PC-3 (cell line): ENCODE data around the gene CDH4. TPM values are rescaled to one million over a fixed set of nuclear protein-coding genes. Genes with fewer than 3 reads are reported as not detected.
A peak's percentile ranks its signal among the peaks of the same experiment; 100 is the strongest.

Experiments used
- ATAC-seq: fragments of 200-7000 bp; cut with Tn5 transposase; 2 replicates; pipeline ENCODE4 v1.9.1; 2020; ENCODE audit warnings: mild to moderate bottlenecking, moderate library complexity
- BruUV-seq: library from RNA; stranded (reverse); fragments of 400-500 nt; replicated peaks from 2 replicates; lab custom pipeline; 2021; lab: Mats Ljungman, UMichigan
- CTCF ChIA-PET: fragments of 300-600 bp; sonication (Branson Sonifier 250); formaldehyde crosslinking; loops from one replicate; lab custom pipeline; 2022; ENCODE audit warnings: antibody characterized with exemption; lab: Charles Lee
- POLR2A ChIA-PET: fragments of 300-600 bp; sonication (Branson Sonifier 250); formaldehyde crosslinking; loops from one replicate; lab custom pipeline; 2022; ENCODE audit warnings: antibody characterized with exemption; ENCODE audit not compliant: unreplicated experiment; lab: Charles Lee
- DNase-seq: peaks from one replicate; pipeline ENCODE4 v3.0.0-alpha.2; 2015
- H2AFZ ChIP-seq: fragments of 300-600 bp; sonication (generic); 2 replicates; pipeline ENCODE4 v1.6.0; 2016; ENCODE audit warnings: antibody characterized with exemption, low read length
- H3F3A ChIP-seq: fragments of 300-600 bp; sonication (generic); one replicate; pipeline ENCODE4 v1.6.0; 2017; ENCODE audit warnings: antibody characterized with exemption, low read length, control low read depth, mild to moderate bottlenecking; ENCODE audit not compliant: unreplicated experiment
- H3K27ac ChIP-seq: fragments of 300-600 bp; sonication (generic); 2 replicates; pipeline ENCODE4 v1.5.1; 2016; ENCODE audit warnings: mild to moderate bottlenecking, low read length
- H3K27me3 ChIP-seq: fragments of 300-600 bp; sonication (generic); 2 replicates; pipeline ENCODE4 v1.6.1; 2016; ENCODE audit warnings: low read length, mixed read lengths
- H3K36me3 ChIP-seq: fragments of 300-600 bp; sonication (generic); 2 replicates; pipeline ENCODE4 v1.6.1; 2016; ENCODE audit warnings: low read depth, mixed run types, low read length, mixed read lengths
- H3K4me1 ChIP-seq: fragments of 300-600 bp; sonication (generic); 2 replicates; pipeline ENCODE4 v1.5.1; 2016; ENCODE audit warnings: low read length; ENCODE audit not compliant: insufficient read depth
- H3K4me2 ChIP-seq: fragments of 300-600 bp; sonication (generic); 2 replicates; pipeline ENCODE4 v1.6.0; 2016; ENCODE audit warnings: low read length
- H3K4me3 ChIP-seq: fragments of 300-600 bp; sonication (generic); 2 replicates; pipeline ENCODE4 v1.5.1; 2016; ENCODE audit warnings: mild to moderate bottlenecking, low read length, mixed read lengths
- H3K79me2 ChIP-seq: fragments of 300-600 bp; sonication (generic); 2 replicates; pipeline ENCODE4 v1.6.1; 2017; ENCODE audit warnings: low read length, mixed read lengths
- H3K9ac ChIP-seq: fragments of 300-600 bp; sonication (generic); 2 replicates; pipeline ENCODE4 v1.6.0; 2016; ENCODE audit warnings: mild to moderate bottlenecking, low read length
- H3K9me2 ChIP-seq: fragments of 300-600 bp; sonication (generic); replicated peaks from 2 replicates; pipeline ENCODE4 v1.6.1; 2016; ENCODE audit warnings: mixed run types, low read length, mixed read lengths
- H3K9me3 ChIP-seq: fragments of 300-600 bp; sonication (generic); 2 replicates; pipeline ENCODE4 v1.6.1; 2016; ENCODE audit warnings: low read length, mixed read lengths
- H4K20me1 ChIP-seq: fragments of 300-600 bp; sonication (generic); 2 replicates; pipeline ENCODE4 v1.6.1; 2016; ENCODE audit warnings: low read length, mixed read lengths
- CTCF ChIP-seq: fragments of 300-600 bp; sonication (generic); conservative IDR thresholded peaks from 2 replicates; pipeline ENCODE4 v1.5.1; 2017; ENCODE audit warnings: antibody characterized with exemption, low read depth, mild to moderate bottlenecking, low read length
- EZH2 ChIP-seq: fragments of 300-600 bp; sonication (generic); IDR thresholded peaks from one replicate; pipeline ENCODE4 v1.6.1; 2017; ENCODE audit warnings: antibody characterized with exemption, mild to moderate bottlenecking, low read length; ENCODE audit not compliant: unreplicated experiment
- EZH2phosphoT487 ChIP-seq: fragments of 300-600 bp; sonication (generic); IDR thresholded peaks from 2 replicates; pipeline ENCODE4 v1.6.1; 2018; ENCODE audit warnings: mild to moderate bottlenecking, antibody characterized with exemption, low read length, borderline replicate concordance
- intact Hi-C: fragments of 100-400 bp; cut with micrococcal nuclease; formaldehyde crosslinking; loops from 2 replicates; pipeline ENCODE4 v1.9.0; 2023
- total RNA-seq: library from RNA; depleted of rRNA; stranded (reverse); fragments of >200 nt; gene quantifications from 2 replicates; pipeline ENCODE4 v1.2.3, GENCODE V29; 2014

The CDH4 gene
- total RNA-seq, 1 experiment from 2014 or later, result not detected

GRCh38 chr20:61605862-61606557 lies 353.9 kb downstream of the CDH4 start:
- Histone ChIP-seq H2AFZ (no peak overlapping the region), H3K4me3 (no peak overlapping the region), H4K20me1 (no peaks in the 10 kb centered on the region), H3K4me1 (no peaks in the 10 kb centered on the region), H3K4me2 (no peak overlapping the region), H3K36me3 (no peaks in the 10 kb centered on the region), H3K79me2 (no peaks in the 10 kb centered on the region), H3K27ac (no peak overlapping the region), H3K27me3 (peaks cover 12% of the 10 kb centered on the region; the same call in 1 of the 2 replicates), H3K9ac (no peak overlapping the region), H3K9me3 (no peaks in the 10 kb centered on the region), H3K9me2 (no peaks in the 10 kb centered on the region), H3F3A (no peaks in the 10 kb centered on the region)
- BruUV-seq, result no TSS peak
- TF ChIP-seq EZH2 (no peak), CTCF (no peak), EZH2phosphoT487 (no peak)
- ATAC-seq (no peak), DNase-seq (no peak)
- intact Hi-C loops, result no loop called here
- ChIA-PET POLR2A (no interaction called here), CTCF (no interaction called here)

- H3K36me3 ChIP-seq, result no peaks in the 10 kb centered on the region
- no peaks in the 10 kb centered on the region for H3K9me2 ChIP-seq
- H3K4me3 ChIP-seq, result no peak overlapping the region
- no peak overlapping the region for H3K9ac ChIP-seq
- H2AFZ ChIP-seq, result no peak overlapping the region
- no TSS peak for BruUV-seq
- no peaks in the 10 kb centered on the region for H4K20me1 ChIP-seq
- no peaks in the 10 kb centered on the region for H3K79me2 ChIP-seq
- H3K27me3 ChIP-seq, result peaks cover 4% of the 10 kb centered on the region; the same call in 1 of the 2 replicates
- no peaks in the 10 kb centered on the region for H3K9me3 ChIP-seq
- H3K4me1 ChIP-seq, result no peaks in the 10 kb centered on the region
- H3K4me2 ChIP-seq, result no peak overlapping the region
- ChIA-PET POLR2A (no interaction called here), CTCF (no interaction called here)
- intact Hi-C loops, result no loop called here
- DNase-seq, result peak; percentile 30
- H3F3A ChIP-seq, result no peaks in the 10 kb centered on the region
- TF ChIP-seq EZH2 (no peak), CTCF (no peak), EZH2phosphoT487 (no peak)
- ATAC-seq, result no peak
- no peak overlapping the region for H3K27ac ChIP-seq
Measured at GRCh38 chr20:61608275-61609085, 356.4 kb downstream of the CDH4 start.
